Kidney glomerular epithelial cell (primary cell): ENCODE measurements around the gene CABLES2.

Experiments
- DNase-seq: peaks from one replicate; lab custom pipeline; 2025; lab: John Stamatoyannopoulos, UW

CABLES2 gene

GRCh38 chr20:62407221-62407992 is at the start of gene CABLES2:
TSS of gene CABLES2 (minus strand) at chr20:62407285. CDS start at chr20:62407276, 9 bp downstream.
- DNase-seq, result peak; percentile 83

GRCh38 chr20:62455929-62456328 is 48.8 kb upstream of the CABLES2 start:
- DNase-seq, result no peak

GRCh38 chr20:62454904-62455636 is 48.0 kb upstream of the CABLES2 start:
- no peak for DNase-seq

GRCh38 chr20:62453186-62453808 is 46.2 kb upstream of the CABLES2 start:
- no peak for DNase-seq

GRCh38 chr20:62452475-62453095 is 45.5 kb upstream of the CABLES2 start:
- DNase-seq, result no peak

- no peak for DNase-seq
Observed at GRCh38 chr20:62451970-62452369, 44.9 kb upstream of the CABLES2 start.

- no peak for DNase-seq
Observed at GRCh38 chr20:62451156-62451767, 44.2 kb upstream of the CABLES2 start.

- DNase-seq, result no peak
Observed at GRCh38 chr20:62449951-62450691, 43.0 kb upstream of the CABLES2 start.

- DNase-seq, result no peak
Observed at GRCh38 chr20:62448788-62449187, 41.7 kb upstream of the CABLES2 start.

- DNase-seq, result no peak
Observed at GRCh38 chr20:62448038-62448437, 41.0 kb upstream of the CABLES2 start.

GRCh38 chr20:62446888-62447869 is 40.1 kb upstream of the CABLES2 start:
- DNase-seq, result no peak

- no peak for DNase-seq
Observed at GRCh38 chr20:62446481-62446880, 39.4 kb upstream of the CABLES2 start.

GRCh38 chr20:62445553-62446340 is 38.7 kb upstream of the CABLES2 start:
- DNase-seq, result no peak

- no peak for DNase-seq
Observed at GRCh38 chr20:62444286-62444685, 37.2 kb upstream of the CABLES2 start.

- no peak for DNase-seq
Observed at GRCh38 chr20:62441987-62442539, 35.0 kb upstream of the CABLES2 start.

GRCh38 chr20:62439218-62439617 is 32.1 kb upstream of the CABLES2 start:
- DNase-seq, result no peak

- DNase-seq, result no peak
Observed at GRCh38 chr20:62437927-62438326, 30.8 kb upstream of the CABLES2 start.

- DNase-seq, result no peak
Observed at GRCh38 chr20:62437496-62437895, 30.4 kb upstream of the CABLES2 start.

GRCh38 chr20:62436692-62437091 is 29.6 kb upstream of the CABLES2 start:
- no peak for DNase-seq
